Stimulated activated CD4-positive, alpha-beta T cell treated with anti-CD3 and anti-CD28 coated beads, Interleukin-4, amount 100 ng/mL, for 1 hour (primary cell): ENCODE data around the gene C16orf90.

ENCODE experiments used
- DNase-seq: peaks from one replicate; pipeline ENCODE4 v3.0.0-alpha.2; 2020

C16orf90 gene, protein sequence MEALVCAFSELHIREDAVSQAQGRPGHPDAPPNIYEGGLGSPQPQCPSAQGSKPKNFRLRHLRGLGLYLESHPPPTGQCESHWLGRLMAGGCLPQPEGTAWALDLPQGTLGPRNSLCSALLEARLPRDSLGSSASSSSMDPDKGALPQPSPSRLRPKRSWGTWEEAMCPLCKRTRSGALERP

DNA sequence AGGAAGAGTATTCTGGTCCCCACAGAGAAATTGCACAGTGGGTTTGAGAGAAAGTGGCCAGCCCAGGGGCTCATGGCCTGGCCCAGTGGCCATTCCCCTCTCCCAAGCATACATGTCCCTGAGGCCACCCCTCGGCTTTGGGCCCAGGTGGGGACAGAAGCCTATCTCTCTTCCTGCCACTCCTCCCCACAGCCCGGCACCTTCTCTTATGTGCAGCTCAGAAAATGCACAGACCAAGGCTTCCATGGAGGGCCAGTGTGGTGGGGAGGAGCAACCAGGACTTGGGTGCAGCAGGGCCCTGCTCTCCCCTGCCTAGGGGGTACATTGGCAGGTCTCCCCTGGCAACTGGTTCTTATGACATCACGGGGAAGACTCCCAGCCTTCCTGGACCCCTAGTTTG lies at the start of gene C16orf90:
C16orf90 (minus strand) TSS at position 314 of the 400 bp plus-strand sequence; CDS start at position 246, 68 bp downstream.
- DNase-seq: no peak

DNA sequence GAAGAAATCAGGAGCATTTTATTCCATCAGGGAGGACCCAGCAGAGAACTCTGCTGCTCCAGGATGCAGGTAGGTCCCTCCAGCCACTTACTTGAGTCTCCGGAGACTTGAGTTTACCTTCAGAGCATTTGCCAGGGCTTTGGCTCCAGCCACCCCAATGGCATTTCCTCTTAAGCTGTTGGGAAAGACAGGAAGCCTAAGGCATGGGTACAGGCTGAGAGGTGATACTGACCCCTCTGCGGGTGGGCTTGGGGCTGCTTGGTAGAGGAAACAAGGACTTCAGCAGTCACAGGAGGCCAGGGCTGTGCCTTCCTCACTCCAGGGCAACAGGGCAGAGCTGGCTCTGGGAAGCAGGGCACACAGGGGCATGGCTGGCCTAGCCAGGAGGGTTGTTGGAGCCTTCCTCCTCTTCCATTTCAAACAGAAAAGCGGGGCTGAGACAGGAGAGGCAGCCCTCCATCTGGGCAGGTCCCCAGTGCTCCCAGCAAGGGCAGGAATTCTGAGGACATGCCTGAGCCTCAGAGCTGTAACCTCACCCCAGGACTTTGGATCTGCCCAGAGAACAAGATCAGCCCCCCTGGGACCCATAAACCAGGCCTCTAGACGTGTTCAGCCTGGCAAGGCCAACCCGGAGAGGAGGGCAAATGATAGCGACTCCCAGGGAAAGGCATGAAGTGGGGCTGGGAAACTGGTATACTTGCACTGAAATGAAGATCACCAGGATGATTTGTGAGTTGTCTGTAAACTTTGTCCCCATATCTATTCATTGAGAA lies 47.5 kb upstream of the C16orf90 start:
- DNase-seq: no peak

DNA sequence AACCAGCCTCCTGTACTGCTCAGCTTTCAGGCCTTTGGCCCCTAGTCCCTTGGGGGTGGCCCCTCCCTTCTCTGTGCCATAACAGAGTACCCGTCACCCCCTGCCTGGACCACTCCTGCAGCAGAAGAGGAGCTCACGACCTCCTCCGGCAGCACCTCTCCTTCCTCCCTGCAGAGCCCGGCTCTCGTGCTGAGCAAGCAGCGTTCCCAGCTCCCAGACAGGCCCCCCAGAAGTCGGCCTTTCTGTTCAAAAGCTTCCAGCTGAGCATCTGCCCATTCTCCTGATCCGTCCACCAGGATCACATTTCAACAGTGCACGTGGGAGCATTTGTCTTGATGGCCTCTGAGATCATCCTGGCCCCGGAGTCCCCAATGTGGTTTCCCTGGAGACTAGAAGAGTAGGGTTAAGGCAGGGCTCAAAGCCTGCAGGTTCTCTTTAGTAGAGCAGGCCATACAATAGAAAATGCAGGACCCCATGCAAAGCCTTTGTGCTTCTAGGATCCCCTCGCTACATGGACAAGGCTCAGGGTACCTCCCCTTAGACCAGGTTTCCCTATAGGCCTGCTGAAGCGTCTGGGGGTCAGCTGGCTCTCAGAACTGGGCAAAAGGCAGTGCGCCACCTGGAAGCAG lies 46.4 kb upstream of the C16orf90 start:
- no peak for DNase-seq

DNA sequence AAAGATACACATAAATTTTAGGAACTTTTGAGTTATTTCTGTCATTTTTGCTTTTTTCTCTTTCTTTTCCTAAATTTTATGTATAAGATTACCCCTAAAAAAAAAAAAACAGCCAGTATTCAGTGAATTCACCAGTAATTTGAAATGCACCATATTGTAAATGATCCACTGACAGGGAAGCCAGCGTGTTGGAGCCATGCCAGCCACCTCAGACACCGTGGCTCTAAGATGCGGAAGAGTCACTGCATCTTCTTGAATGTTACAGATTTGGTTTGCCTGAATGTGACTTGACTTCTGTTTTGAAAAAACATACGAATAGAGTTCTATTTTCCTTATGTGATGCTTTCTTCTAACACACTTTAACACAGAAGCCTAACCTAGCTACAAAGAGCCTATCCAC lies 42.9 kb upstream of the C16orf90 start:
- no peak for DNase-seq

DNA sequence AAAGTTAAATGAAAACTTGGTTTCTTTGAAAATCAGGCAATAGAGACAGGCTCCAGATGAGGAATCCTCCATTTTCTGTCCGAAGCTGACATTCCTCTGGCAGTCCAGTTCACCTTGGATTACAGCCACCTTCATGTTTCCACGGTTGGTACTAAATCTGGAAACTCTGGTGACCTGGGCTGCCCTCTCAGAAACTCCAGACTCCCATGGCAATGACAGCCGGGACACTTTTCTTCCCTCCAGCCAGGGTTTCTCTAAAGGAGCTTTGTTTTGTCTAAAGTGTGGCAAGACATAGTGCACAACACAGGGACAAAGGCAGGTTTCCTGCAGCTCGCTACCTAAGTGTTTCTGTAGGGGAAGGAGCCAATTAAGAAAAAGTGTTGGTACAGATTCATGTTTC lies 41.6 kb upstream of the C16orf90 start:
- DNase-seq: no peak

DNA sequence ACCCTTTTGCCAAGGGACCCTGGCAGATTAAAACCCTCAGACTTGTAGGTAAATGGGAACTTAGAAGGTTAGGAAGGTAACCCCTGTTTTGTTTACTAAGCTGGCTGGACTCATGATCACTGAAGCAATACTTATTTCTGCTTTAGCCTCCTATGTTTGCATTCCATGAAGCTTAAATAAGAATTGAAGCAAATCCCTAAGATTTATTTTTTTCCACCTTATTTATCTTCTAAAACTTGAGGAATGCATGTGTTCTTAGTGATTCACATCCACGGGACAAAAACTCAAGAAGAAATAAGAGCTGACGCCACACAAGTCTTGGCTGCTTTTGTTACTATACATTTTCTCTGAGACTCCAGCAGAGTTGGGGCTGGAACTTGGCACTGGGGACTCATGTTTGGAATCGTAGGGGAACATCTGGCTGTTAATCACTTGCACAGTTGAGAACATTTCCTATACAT lies 41.0 kb upstream of the C16orf90 start:
- DNase-seq: no peak

DNA sequence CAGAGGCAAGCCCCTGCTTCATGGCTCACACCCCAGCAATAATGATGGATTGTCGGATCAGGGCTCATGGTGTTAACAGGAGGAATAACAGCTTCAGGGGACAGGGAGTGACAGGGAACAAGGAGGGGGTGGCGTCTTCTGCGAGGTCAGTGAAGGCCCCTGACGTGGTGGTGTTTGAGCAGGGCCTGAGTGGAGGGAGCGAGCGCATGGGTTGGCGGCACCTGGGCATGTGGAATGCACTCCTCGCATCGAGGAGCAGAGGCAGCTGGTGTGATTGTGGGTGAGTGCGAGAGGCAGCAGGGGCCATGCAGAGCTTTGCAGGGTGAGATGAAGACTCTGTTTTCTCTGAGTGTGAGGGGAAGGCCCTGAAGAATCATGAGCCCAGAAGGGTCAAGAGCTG lies 38.8 kb upstream of the C16orf90 start:
- DNase-seq: no peak

DNA sequence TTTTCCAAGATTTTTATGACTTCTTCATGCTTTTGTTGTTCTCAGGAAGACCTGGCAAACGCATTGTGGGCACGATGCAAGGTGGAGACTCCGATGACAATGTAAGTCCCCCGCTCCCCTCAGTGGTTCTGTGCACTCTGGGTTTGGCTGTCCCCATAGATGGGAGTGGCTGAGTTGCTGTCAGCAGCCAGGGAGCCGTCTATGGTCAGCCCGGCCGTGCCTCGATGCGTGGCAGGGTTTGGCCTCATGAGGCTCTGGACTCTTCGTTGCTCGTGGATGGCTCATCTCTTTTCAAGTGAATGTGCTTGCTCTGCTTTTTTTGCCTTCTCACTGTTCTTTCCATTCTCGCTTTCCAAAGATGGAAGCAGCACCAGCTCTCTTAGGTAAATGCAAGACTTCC lies 37.5 kb upstream of the C16orf90 start:
- no peak for DNase-seq

DNA sequence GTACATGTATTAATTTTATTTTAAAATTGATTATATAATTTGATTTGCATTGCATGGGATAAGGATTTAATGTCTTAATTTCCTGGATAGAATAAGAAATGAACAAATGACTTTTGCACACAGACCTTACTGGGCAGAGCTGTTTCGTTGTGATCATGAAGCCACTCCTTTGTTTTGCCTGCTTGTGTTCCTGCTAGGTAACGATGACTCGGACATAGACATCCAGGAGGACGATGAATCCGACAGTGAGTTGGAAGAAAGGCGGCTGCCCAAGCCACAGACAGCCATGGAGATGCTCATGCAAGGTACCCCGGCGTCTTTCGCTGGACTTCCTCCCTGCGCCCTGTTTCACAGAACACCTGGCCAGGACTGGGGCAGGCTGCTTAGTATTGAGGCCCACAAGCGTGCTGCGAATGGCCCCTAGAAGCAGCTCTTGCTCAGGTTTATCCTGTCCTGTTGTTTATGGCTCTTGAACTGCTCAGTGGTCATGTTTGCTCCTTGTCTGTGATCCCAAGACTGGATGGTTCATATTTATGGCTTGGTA lies 35.2 kb upstream of the C16orf90 start:
- no peak for DNase-seq

DNA sequence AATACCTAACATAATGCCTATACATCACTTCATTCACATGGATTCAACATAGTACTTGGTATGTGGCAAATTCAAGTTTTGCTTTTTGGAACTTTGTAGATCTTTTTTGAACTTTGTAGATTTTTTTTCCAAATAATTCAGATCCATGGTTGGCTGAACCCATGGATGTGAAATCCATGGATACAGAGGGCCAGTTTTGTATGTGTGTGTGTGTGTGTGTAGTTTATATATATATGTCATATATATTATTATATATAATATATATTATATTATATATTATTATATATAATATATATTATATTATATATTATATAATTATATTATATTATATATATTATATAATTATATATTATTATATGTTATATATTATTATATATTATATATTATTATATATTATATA lies 33.9 kb upstream of the C16orf90 start:
- no peak for DNase-seq

DNA sequence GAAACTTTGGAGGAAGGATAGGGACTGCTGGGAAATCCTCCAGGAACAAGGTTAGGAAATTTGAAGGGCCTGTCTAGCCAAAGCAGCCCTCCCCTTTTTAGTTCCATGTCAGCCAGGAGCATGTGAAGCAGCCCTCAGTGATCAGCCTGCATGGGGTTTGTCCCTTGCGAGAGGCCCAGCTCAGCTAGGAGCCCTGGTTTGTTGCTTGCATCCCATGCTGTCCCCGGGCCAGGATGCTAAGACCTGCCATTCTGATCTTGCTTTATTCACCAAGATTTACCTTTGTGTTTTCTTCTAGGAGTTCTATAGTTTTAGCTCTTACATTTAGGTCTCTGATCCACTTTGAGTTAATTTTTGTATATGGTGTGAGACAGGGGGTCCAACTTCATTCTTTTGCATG lies 33.1 kb upstream of the C16orf90 start:
- no peak for DNase-seq

DNA sequence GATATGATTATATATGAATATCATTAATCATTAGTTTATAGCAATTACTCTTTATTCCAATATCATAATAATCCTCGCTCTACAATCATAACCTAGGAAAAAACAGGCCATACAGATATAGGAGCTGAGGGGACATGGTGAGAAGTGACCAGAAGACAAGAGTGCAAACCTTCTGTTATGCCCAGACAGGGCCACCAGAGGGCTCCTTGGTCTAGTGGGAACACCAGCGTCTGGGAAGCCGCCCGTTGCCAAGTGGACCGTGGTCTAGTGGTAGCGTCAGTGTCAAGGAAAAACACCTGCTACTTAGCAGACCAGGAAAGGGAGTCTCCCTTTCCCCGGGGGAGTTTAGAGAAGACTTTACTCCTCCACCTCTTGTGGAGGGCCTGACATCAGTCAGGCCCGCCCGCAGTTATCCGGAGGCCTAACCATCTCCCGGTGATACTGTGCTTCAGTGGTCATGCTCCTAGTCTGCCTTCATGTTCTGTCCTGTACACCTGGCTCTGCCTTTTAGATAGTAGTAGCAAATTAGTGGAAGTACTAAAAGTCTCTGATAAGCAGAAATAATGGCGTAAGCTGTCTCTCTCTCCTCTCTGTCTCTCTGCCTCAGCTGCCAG lies 32.0 kb upstream of the C16orf90 start:
- DNase-seq: peak; percentile 57

DNA sequence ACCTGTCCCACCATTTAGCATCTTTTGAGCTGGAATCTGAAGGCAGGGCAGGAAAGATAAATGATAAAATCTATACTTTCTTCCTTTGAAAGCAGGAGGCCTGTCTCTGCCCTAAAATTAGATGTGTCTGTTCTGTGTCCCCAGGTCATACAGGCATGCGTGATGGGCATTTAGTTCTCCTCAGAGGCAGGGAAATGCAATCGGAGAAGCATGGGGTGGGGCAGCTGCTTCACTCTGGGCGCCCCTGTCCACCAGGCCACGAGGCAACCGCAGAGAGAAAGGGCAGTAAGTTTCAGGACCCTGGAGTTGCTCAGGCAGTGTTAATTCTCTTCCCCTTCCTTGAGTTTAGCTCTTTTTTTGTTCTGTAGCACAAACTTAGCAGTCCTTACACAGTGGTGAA lies 30.7 kb upstream of the C16orf90 start:
- DNase-seq: no peak

DNA sequence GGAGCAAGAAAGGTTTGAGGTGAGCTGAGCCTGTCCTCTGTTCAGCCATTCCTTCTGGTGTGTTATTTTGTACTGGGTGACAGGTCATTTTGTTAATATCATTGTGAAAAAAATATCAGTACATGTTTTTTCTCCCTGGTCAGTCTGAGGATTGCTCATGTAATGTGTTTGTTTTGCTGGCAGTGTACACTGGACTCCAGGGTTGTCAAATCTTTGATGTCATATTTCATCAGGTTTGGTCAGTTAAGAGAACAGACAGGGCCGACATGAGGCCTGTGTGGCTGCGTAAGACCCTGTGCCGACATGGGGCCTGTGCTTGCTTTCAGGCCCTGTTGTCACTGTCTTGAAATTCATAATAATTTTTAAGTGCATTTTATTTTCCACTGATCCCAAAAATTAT lies 28.0 kb upstream of the C16orf90 start:
- no peak for DNase-seq

DNA sequence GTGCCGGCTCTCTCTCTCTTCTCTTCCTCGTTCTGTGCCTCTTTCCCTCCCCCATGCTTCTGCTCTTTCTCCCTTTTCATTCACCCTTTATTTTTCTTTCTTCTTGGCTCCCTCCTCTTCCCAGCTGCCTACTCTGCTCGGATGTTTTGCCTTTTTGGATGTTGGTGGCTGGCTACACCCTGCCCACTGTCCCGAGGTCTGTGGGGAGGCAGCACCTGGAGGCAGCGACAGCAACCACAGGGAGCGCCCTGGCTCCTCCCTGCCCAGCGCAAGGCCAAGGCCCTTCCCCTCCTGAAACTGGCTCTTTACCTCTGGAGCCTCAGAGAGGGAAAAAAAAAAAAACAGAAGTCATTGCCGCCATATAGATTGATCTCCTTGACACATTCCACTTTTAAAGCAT lies 25.6 kb upstream of the C16orf90 start:
- no peak for DNase-seq

DNA sequence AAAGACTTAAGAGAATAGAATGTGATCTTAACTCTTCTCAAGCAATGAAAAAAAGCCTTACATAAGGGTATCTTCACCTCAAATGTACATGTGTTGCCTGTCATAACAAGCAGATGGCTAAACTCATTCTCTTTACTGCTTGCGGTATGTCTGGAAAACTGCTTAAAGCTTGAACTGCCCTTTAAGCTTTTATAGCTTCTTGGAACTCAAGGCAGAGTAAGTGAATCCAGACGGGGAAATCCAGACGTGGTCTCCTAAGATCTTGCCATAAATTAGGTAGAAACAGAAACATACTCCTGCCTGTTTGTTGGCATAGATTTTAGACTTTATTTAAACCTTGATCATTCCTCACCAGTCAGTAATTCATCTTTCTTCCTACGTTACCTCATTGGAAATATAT lies 25.1 kb upstream of the C16orf90 start:
- no peak for DNase-seq

DNA sequence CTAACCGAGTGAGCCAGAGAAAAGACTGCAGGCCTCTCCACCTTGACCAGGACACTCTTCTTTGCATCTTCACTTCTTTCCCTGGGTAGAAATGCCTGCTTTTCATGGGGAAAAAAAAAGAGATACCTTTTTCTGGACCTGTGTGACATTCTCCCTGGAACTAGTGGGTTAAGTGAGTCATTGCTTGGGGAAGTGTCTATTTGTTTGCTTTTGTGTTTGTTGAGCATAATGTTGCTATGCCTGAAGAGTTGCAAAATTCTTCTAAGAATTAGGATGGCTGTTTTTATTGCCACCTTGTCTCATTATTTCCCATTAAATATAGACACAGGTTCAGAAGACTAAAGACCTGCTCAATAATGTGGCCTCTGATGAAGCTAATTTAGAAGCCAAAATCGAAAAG lies 24.3 kb upstream of the C16orf90 start:
- no peak for DNase-seq

DNA sequence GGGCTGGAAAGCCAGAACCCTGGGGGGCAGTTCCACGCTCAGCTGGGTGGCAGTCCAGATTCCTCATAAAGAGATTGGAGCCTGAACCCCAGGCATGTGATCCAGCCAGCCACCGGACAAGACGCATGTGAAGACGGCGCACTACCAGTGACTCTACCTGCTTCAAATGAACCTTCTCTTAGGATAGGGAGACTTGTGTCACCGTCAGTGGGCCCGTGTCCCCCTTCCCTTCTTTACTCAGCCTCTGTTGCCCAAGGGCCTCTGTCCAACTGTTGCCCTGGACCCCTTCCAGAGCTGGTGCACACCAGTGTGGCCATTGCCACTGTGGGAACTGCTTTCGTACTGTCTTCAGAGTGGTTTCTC lies 23.7 kb upstream of the C16orf90 start:
- no peak for DNase-seq

DNA sequence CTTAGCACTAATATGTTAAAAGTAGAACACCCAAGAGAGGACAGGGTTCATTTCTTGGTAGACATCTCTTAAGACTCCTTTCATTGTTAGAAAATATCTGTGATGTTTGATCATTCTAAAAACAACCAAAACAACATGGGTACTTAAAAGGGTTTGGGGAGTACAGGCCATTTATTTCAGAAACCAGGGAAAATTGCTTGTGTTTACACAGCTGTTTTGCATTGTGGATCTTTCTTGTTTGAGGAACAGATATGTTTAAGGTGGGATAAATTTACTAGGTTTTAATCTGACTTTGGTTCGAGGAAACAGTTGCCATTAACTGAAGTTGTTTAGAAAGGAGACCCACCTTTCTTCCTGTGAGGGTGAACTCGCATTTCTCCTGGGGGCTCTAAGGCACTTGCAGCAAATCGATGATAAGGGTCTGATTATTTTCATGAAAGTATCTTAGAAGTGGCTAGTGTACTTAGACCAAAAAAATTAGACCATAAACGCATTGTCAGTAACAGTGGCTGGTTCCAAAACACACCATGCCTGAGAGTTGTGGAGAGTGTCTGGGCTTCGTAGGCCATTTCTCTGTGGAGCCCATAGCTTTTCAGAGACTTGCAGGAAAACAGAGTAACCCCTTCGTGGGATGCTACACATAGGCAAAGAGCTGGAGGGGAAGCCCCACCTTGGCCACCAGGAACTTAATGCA lies 23.1 kb upstream of the C16orf90 start:
- DNase-seq: no peak

DNA sequence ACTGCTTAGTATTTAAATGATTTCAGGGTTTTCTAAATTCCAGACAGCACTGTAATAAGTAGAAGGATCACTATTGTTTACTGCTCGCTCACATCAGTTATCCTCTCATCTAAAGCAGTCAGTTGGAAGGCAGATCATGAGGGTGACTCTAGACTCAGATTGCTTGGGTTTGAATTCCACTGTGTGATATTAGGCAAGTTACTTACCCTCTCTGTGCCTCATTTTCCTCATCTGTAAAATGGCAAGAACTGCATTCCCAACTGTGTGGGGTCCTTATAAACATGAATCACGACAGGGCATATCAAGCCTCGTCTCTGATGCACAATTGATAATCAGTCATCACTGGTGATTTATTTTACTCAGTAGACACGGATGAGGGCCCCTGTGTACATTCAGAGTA lies 20.6 kb upstream of the C16orf90 start:
- no peak for DNase-seq

DNA sequence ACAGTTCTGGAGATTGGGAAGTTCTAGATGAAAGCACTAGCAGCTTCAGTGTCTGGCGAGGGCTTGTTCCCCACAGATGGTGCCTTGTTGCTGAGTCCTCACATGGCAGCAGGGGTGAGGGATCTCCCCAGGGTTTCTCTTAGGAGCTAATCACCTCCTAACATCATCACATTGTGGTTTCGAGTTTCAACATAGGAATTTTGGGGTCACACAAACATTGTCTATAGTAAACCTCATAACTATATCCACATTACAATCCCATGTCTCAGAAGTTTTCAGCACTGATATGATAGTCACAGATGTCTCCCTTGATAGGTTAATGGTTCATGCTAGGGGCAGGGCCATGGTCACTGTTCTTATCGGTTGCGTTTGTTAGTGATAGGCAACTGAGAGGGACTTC lies 19.3 kb upstream of the C16orf90 start:
- DNase-seq: no peak

DNA sequence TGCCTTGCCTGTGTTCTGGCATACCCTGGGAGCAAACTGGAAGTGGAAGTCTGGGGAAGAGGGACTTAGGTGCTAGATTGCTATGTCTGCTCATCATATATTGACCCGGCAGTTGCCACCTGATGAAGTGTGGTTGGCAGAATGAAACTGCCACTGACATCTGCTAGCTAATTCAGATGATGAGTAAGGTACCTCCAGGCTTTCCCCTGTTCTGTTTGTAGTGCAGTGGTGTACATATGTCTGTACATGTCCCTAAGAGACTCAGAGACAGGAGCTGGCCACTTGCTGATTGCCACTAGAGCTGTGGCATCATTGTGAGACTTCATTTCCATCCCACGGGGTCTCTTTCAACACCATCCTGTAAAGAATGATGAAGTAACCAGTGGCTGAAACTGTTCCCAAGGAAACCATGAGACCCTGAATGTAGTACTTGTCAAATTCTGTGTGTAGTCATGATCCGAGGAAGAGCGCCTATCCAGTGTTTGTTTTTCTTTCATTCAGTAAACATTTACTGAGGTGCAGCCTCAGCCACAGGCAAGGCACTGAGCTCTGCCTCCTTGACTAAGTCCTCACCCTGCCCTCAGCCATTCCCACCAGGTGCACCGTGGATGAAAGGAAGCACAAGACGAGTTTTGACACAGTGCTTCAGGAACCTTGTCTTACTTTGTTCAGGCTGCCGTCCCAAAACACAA lies 18.7 kb upstream of the C16orf90 start:
- DNase-seq: no peak
